Activated B cell treated with CpG ODN at 0.5 μM for 24 hours (primary cell): ENCODE data around the gene SF3B6. TPM values are rescaled to one million over a fixed set of nuclear protein-coding genes. Genes with fewer than 3 reads are reported as not detected.

Experiments used
- ATAC-seq: fragments of 200-7000 bp; cut with Tn5 transposase; one replicate; pipeline ENCODE4 v1.10.0; 2021; ENCODE audit warnings: low read depth, mild to moderate bottlenecking, moderate library complexity
- CTCF ChIA-PET: fragments of 350-600 bp; sonication (Branson Sonifier 250); formaldehyde crosslinking; loops from one replicate; lab custom pipeline; 2021; ENCODE audit warnings: antibody characterized with exemption; lab: Charles Lee
- POLR2A ChIA-PET: fragments of 350-600 bp; sonication (Branson Sonifier 250); formaldehyde crosslinking; loops from one replicate; lab custom pipeline; 2021; ENCODE audit warnings: antibody characterized with exemption; lab: Charles Lee
- DNase-seq: peaks from one replicate; pipeline ENCODE4 v3.0.0; 2022
- H3K27ac Mint-ChIP-seq: one replicate; pipeline ENCODE4 v1.8.0; 2020; ENCODE audit warnings: mixed read lengths
- H3K27me3 Mint-ChIP-seq: one replicate; pipeline ENCODE4 v1.8.0; 2021; ENCODE audit warnings: mixed read lengths
- H3K36me3 Mint-ChIP-seq: one replicate; pipeline ENCODE4 v1.8.0; 2021; ENCODE audit warnings: low read depth, mixed read lengths
- H3K4me1 Mint-ChIP-seq: one replicate; pipeline ENCODE4 v1.8.0; 2021; ENCODE audit warnings: mixed read lengths
- H3K4me3 Mint-ChIP-seq: one replicate; pipeline ENCODE4 v1.8.0; 2020; ENCODE audit warnings: mild to moderate bottlenecking, mixed read lengths
- H3K9me3 Mint-ChIP-seq: one replicate; pipeline ENCODE4 v1.8.0; 2020; ENCODE audit warnings: mixed read lengths
- CTCF ChIP-seq: fragments of 200-600 bp; IDR thresholded peaks from one replicate; pipeline ENCODE4 v1.8.0; 2022; ENCODE audit warnings: antibody characterized with exemption, mild to moderate bottlenecking
- intact Hi-C: fragments of 100-400 bp; cut with micrococcal nuclease; formaldehyde crosslinking; loops from one replicate; pipeline ENCODE4 v1.15.1; 2024
- total RNA-seq: library from RNA; stranded (reverse); gene quantifications from 2 replicates; pipeline ENCODE4 v1.2.3, GENCODE V29; 2022

SF3B6 gene
- total RNA-seq, 1 donor from 2014 or later = 70.4 TPM

DNA sequence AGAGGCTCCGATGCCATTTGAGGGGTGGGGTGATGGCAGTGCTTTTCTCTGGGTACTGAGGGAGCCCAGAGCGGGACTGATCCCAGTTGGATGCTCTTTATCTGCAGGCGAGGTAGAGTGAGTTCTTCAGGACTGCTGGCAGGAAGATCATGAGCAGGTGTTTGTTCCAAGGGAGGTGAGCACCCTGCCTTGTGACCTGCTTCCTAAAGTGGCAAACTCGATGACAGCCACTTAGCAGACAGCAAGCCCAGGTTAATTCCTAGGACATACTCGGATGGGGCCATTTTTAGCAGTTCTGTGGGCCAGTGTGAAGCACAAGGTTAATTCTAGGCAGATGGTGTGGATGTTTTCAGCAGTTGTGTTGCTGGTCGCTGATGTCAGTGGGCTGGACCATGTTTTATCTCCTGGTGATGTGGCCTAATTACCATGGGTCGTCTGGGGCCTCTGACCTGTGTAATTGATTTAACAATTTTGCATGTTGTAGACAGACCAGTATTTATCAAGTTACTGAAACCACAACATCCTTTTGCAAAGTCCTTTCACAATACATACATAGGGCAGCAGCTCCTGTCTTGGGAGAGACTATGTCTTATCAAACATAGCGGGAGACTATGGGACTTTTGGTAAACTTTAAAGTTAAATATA lies 21.6 kb downstream of the SF3B6 start:
- POLR2A ChIA-PET = interaction anchor here (0.6 kb wide), 1 partner anchor 53 kb away, joined by 3 read pairs; no protein-coding TSS in a partner anchor
- Mint-ChIP-seq H3K9me3 (no peaks in the 10 kb centered on the region), H3K4me3 (no peak overlapping the region), H3K27me3 (no peaks in the 10 kb centered on the region), H3K27ac (no peak overlapping the region), H3K36me3 (no peaks in the 10 kb centered on the region), H3K4me1 (no peaks in the 10 kb centered on the region)
- no peak for TF ChIP-seq CTCF
- ATAC-seq (no peak), DNase-seq (no peak)
- intact Hi-C loops = no loop called here
- CTCF ChIA-PET = no interaction called here

DNA sequence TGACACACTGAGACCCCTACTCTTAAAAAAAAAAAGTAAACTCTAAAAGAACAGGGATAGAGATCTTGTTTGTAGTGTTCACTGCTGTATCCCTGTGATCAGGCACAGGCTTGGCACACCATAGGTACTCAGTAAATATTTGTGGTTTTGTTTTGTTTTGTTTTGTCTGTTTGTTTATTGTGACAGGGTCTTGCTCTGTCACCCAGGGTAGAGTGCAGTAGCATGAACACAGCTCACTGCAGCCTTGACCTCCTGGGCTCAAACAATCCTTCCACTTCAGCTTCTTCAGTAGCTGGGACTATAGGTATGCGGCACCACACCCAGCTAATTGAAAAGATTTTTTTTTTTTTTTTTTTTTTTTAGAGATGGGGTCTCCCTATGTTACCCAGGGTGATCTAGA lies 23.2 kb downstream of the SF3B6 start:
- Mint-ChIP-seq H3K9me3 (no peaks in the 10 kb centered on the region), H3K4me3 (no peak overlapping the region), H3K4me1 (peaks cover 7% of the 10 kb centered on the region), H3K27ac (no peak overlapping the region), H3K27me3 (no peaks in the 10 kb centered on the region), H3K36me3 (no peaks in the 10 kb centered on the region)
- intact Hi-C loops = no loop called here
- DNase-seq (no peak), ATAC-seq (no peak)
- ChIA-PET POLR2A (interaction anchor here (1.2 kb wide), 1 partner anchor 23 kb away, joined by 6 read pairs; the partner anchor contains the start of gene SF3B6), CTCF (interaction anchor here (0.9 kb wide), 1 partner anchor 126 kb away, joined by 3 read pairs; the partner anchor contains the start of gene ATAD2B)
- no peak for TF ChIP-seq CTCF

DNA sequence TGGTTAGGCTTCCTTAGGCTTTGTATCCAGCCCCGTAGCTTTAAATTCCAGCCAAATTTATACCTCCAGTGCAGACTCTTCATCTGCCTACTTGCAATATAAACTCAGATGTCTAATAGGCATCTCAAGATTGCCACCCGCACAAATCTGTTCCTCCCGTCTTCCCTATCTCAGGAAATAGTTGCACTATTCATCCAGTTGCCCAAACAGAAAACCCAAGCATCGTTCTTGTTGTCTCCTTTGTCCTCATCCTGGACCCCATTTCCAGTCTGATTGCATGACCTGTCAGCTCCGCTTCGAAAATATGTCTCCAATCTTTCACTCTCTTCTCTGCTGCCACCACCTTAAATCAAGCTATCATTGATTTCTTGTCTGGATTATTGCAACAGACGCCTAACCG lies 24.3 kb downstream of the SF3B6 start:
- ChIA-PET POLR2A (interaction anchor here (1.4 kb wide), 1 partner anchor 125 kb away, joined by 4 read pairs; the partner anchor contains the start of gene ATAD2B), CTCF (interaction anchor here (0.9 to 2.4 kb wide), 2 partner anchors 32 to 125 kb away, joined by 3 to 6 read pairs; partner anchors contain the start of genes ATAD2B and TP53I3)
- DNase-seq (no peak), ATAC-seq (no peak)
- no peaks in the 10 kb centered on the region for H3K9me3 Mint-ChIP-seq
- TF ChIP-seq CTCF = no peak
- no peak overlapping the region for H3K4me3 Mint-ChIP-seq
- intact Hi-C loops = no loop called here
- peaks cover 5% of the 10 kb centered on the region for H3K36me3 Mint-ChIP-seq
- no peak overlapping the region for H3K27ac Mint-ChIP-seq
- H3K27me3 Mint-ChIP-seq = no peaks in the 10 kb centered on the region
- peaks cover 18% of the 10 kb centered on the region for H3K4me1 Mint-ChIP-seq

GRCh38 chr2:24050041-24050979 lies 25.8 kb downstream of the SF3B6 start:
- no peaks in the 10 kb centered on the region for H3K27me3 Mint-ChIP-seq
- TF ChIP-seq CTCF = no peak
- H3K9me3 Mint-ChIP-seq = no peaks in the 10 kb centered on the region
- CTCF ChIA-PET = interaction anchor here (2.4 kb wide), 1 partner anchor 34 kb away, joined by 6 read pairs; the partner anchor contains the start of gene TP53I3
- H3K27ac Mint-ChIP-seq = no peak overlapping the region
- peaks cover 24% of the 10 kb centered on the region for H3K4me1 Mint-ChIP-seq
- no peak for ATAC-seq
- POLR2A ChIA-PET = interaction anchor here (0.6 to 2.9 kb wide), 4 partner anchors 26 to 1242 kb away, joined by 3 to 30 read pairs (median 12); partner anchors contain the start of genes ATAD2B and SF3B6
- no peak overlapping the region for H3K4me3 Mint-ChIP-seq
- peak; percentile 24 for DNase-seq
- intact Hi-C loops = no loop called here
- H3K36me3 Mint-ChIP-seq = peaks cover 5% of the 10 kb centered on the region
